ENCODE measurements around the gene NCAPG.

Gene NCAPG

DNA sequence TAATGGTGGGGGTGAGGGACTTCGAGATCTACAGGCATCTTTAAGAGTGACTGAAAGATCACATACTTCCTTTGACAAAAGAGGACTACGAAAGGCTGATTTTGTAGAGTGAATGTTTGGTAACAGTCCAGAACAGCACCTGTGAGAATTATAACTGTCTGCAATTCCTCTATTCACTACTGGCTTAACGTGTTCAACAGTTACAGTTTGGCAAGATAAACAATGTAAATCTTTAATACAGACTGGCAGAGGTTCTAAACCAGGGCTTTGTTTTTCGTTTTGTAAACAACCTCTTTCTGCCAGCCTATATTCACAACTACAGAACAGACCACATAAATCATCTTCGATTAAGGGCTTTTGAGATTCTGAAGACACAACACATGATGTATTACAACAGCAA, 66.9 kb downstream of the NCAPG start:
- DNase-seq (ENCODE audit: low read depth) = no peak

DNA sequence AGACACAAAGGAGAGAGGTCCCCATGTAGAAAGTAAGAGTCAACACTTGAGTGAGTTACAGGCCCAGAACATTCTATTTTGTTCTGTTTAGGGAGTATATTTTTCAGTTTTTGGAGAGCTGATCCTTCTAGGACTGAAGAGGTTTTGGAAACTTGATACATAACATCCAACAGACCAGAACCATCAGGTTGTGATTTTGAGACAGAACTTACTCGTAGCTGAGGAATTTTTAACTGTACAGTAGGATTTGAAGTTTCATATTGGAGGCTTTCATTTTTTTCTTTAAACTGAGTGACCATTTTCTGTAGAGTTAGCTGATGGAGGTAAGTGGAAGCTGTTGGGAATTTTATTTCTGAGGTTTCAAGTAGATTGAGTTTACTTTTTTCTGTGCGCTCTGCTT, 73.3 kb downstream of the NCAPG start:
- no peak for DNase-seq (ENCODE audit: low read depth)

DNA sequence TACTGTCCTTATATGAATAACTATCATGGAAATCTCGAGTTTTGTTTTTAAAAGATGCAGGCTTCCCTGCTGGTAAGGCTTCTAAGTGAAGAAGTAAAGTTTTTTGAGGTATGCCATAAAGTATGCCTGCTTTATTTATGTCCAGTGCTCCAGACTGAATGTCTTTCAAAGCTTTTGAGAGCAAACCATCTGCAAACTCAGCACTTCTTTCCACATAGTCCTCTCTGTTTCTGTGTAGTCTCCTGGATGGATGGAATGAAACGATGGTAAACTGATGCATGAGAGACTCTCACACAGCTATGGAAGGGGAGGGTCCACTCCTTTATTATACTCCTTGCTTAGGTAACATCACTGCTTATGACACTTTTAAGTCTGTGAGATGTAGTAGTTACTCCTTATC, 73.7 kb downstream of the NCAPG start:
- no peak for DNase-seq (ENCODE audit: low read depth)

DNA sequence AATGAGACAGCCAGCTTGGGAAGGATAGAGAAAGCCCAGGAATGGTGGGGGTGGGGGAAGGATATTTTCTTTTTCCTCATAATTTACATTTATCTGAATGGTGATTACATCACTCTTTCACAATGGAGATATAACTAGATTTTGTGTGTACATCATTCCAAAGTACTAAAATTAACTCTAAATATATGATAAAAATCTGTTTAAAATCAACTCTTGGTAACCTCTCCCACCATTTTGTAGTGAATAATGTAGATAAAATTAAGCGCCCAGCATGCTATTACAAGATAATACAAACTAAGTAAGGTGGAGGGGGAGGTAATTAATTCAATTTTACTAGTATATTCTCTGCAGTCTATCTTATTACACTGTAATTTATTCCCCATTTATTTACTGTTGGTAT, 78.9 kb downstream of the NCAPG start:
- no peak for DNase-seq (ENCODE audit: low read depth)

DNA sequence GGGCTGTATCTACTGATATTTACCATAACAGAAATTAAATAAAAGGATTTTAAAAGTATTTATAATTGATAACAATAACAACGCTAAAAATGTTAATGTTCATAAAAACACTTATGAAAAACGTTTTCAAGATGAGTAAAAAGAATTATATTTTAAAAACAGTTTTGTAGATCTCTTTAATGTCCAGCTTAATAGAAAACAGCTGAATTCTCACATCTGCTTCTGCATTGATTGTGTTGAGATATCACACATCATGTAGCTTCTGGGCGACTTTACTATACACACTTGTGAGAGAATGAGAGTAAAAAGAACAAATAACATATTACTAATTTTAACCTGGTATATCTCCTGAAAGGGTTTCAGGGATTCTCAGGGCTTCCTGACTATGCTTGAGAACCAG, 83.6 kb downstream of the NCAPG start:
- DNase-seq (ENCODE audit: low read depth) = no peak
